Measurements from ENCODE around the gene GORASP2. TPM values are rescaled to one million over a fixed set of nuclear protein-coding genes. Genes with fewer than 3 reads are reported as not detected.

GORASP2 gene
- total and polyA plus RNA-seq, 2 of the 4 experiments (the other 2 are of a cell fraction), result 53.1 to 156 TPM

GRCh38 chr2:170991398-170992182 lies 62.5 kb downstream of the GORASP2 start:
- H3K4me3 ChIP-seq (ENCODE audit: insufficient read depth, low read depth, low read length), result no peak overlapping the region
- no peak overlapping the region for H3K18ac ChIP-seq (ENCODE audit: low read depth, low read length)
- H3K27ac ChIP-seq (ENCODE audit: insufficient read depth, low read length), result no peak overlapping the region
- H3K9me3 ChIP-seq (ENCODE audit: control insufficient read depth, insufficient read depth, low read length), result no peaks in the 10 kb centered on the region
- no peaks in the 10 kb centered on the region for H3K9me1 ChIP-seq (ENCODE audit: insufficient read depth, low read length)
- in situ Hi-C loops (cut with MboI; ENCODE audit: low sequenced_read_pairs) (no loop called here), intact Hi-C loops (cut with micrococcal nuclease) (no loop called here), dilution Hi-C loops (cut with HindIII; ENCODE audit: low sequenced_read_pairs, unreplicated experiment) (no loop called here)
- no peak overlapping the region for H2AK5ac ChIP-seq (ENCODE audit: low read depth, low read length)
- H4K20me1 ChIP-seq (ENCODE audit: insufficient read depth, low read length), result no peaks in the 10 kb centered on the region
- ChIA-PET POLR2A (ENCODE audit: unreplicated experiment) (no interaction called here), CTCF (no interaction called here)
- H3K9ac ChIP-seq (ENCODE audit: low read depth, low read length), result no peak overlapping the region
- H3K36me3 ChIP-seq (ENCODE audit: control insufficient read depth, insufficient read depth, low read length), result peaks cover 8% of the 10 kb centered on the region
- no peak overlapping the region for H3K14ac ChIP-seq (replicated peaks; ENCODE audit: low read depth, low read length)
- H3K4me1 ChIP-seq (ENCODE audit: control insufficient read depth, insufficient read depth, low read length), result no peaks in the 10 kb centered on the region
- WGBS, 2 experiments (ENCODE audit: extremely low coverage in 2 of 2, insufficient read length in 1 of 2), result no CpG with 5 or more reads among the region's 5 CpGs
- no peaks in the 10 kb centered on the region for H3K79me1 ChIP-seq (ENCODE audit: low read depth in 1 of 2, low read length in 2 of 2)
- H3K4me2 ChIP-seq (ENCODE audit: low read depth, low read length), result no peak overlapping the region
- H3K27me3 ChIP-seq (ENCODE audit: control insufficient read depth, insufficient read depth, low read length), result no peaks in the 10 kb centered on the region
- H4K8ac ChIP-seq (ENCODE audit: low read depth in 2 of 2, low read length in 2 of 2), result no peak overlapping the region
- H4K91ac ChIP-seq (ENCODE audit: insufficient read depth, low read depth, low read length), result no peak overlapping the region
- no peak overlapping the region for H2BK15ac ChIP-seq (ENCODE audit: low read depth, low read length)
- H2BK120ac ChIP-seq (ENCODE audit: low read depth, low read length), result no peak overlapping the region
- H2BK5ac ChIP-seq (ENCODE audit: low read depth, low read length, poor library complexity, severe bottlenecking), result no peak overlapping the region
- H2AK9ac ChIP-seq (replicated peaks; ENCODE audit: low read depth, low read length, poor library complexity), result no peak overlapping the region
- no peak overlapping the region for H3K56ac ChIP-seq (ENCODE audit: extremely low read depth, insufficient read depth, low read length)
- no peak overlapping the region for H3K23ac ChIP-seq (ENCODE audit: low read depth, low read length)
- no peak overlapping the region for H4K5ac ChIP-seq (ENCODE audit: low read depth, low read length)
- TF ChIP-seq USF2 (IDR thresholded peaks at IDR 0.05; ENCODE audit: low read depth, low read length), result no peak
- no peak for TF ChIP-seq RFX5 (IDR thresholded peaks at IDR 0.05; ENCODE audit: low read depth, low read length)
- TF ChIP-seq NFE2L2 (IDR thresholded peaks at IDR 0.05; ENCODE audit: low read depth, low read length), result no peak
- no peak for TF ChIP-seq MAZ (IDR thresholded peaks at IDR 0.05; ENCODE audit: borderline replicate concordance, low read depth, low read length)
- no peak for TF ChIP-seq CTCF (conservative IDR thresholded peaks at IDR 0.05; ENCODE audit: low read depth, low read length)
- no peak for TF ChIP-seq MXI1 (IDR thresholded peaks at IDR 0.05; ENCODE audit: borderline replicate concordance, low read depth, low read length)
- TF ChIP-seq SMC3 (IDR thresholded peaks at IDR 0.05; ENCODE audit: low read depth, low read length), result no peak
- no peak for TF ChIP-seq ELK1 (IDR thresholded peaks at IDR 0.05; ENCODE audit: borderline replicate concordance, low read depth, low read length)
- TF ChIP-seq RAD21 (IDR thresholded peaks at IDR 0.05; ENCODE audit: low read length), result no peak
- no peak for TF ChIP-seq MAFK (IDR thresholded peaks at IDR 0.05; ENCODE audit: low read depth, low read length)
- TF ChIP-seq POLR2A (IDR thresholded peaks at IDR 0.05; ENCODE audit: low read depth, low read length), result no peak
- TF ChIP-seq BHLHE40 (IDR thresholded peaks at IDR 0.05; ENCODE audit: low read depth, low read length), result no peak
- no peak for TF ChIP-seq CEBPB (IDR thresholded peaks at IDR 0.05; ENCODE audit: low read depth, low read length)
- no peak overlapping the region for H3K4ac ChIP-seq (ENCODE audit: low read depth, low read length)
- DNase-seq, result no peak
- H2BK20ac ChIP-seq (ENCODE audit: low read depth, low read length), result no peak overlapping the region
- ATAC-seq (ENCODE audit: low read depth), result no peak
- H2AFZ ChIP-seq (replicated peaks; ENCODE audit: low read length, poor library complexity), result no peak overlapping the region
- no TSS peak for BruUV-seq (replicated peaks)
